Hepatocyte (in vitro differentiated cells): ENCODE data around the gene ZNF679. TPM values are rescaled to one million over a fixed set of nuclear protein-coding genes. Genes with fewer than 3 reads are reported as not detected.

ENCODE experiments used
- DNase-seq: peaks from one replicate; pipeline ENCODE4 v3.0.0-alpha.2; 2016; ENCODE audit warnings: low spot score
- H2AFZ ChIP-seq: fragments of 200-600 bp; sonication (generic); 2 replicates; pipeline ENCODE4 v1.6.0; 2016; ENCODE audit warnings: antibody characterized with exemption, mild to moderate bottlenecking
- H3K27ac ChIP-seq: fragments of 200-600 bp; sonication (generic); 2 replicates; pipeline ENCODE4 v1.5.1; 2016; ENCODE audit warnings: mild to moderate bottlenecking
- H3K27me3 ChIP-seq: fragments of 200-600 bp; sonication (generic); 2 replicates; pipeline ENCODE4 v1.6.1; 2016
- H3K36me3 ChIP-seq: fragments of 200-600 bp; sonication (generic); replicated peaks from 2 replicates; pipeline ENCODE4 v1.5.1; 2016; ENCODE audit warnings: low read depth; ENCODE audit not compliant: insufficient read depth
- H3K4me1 ChIP-seq: fragments of 200-600 bp; sonication (generic); 2 replicates; pipeline ENCODE4 v1.5.1; 2016; ENCODE audit warnings: mild to moderate bottlenecking, moderate library complexity; ENCODE audit not compliant: insufficient read depth
- H3K4me2 ChIP-seq: fragments of 200-600 bp; sonication (generic); 2 replicates; pipeline ENCODE4 v1.6.0; 2016
- H3K4me3 ChIP-seq: fragments of 200-600 bp; sonication (generic); 2 replicates; pipeline ENCODE4 v1.5.1; 2016; ENCODE audit warnings: mild to moderate bottlenecking
- H3K79me2 ChIP-seq: fragments of 200-600 bp; sonication (generic); 2 replicates; pipeline ENCODE4 v1.6.0; 2017; ENCODE audit warnings: mild to moderate bottlenecking
- H3K9me2 ChIP-seq: fragments of 200-600 bp; sonication (generic); replicated peaks from 2 replicates; pipeline ENCODE4 v1.6.0; 2017; ENCODE audit warnings: mild to moderate bottlenecking; ENCODE audit not compliant: insufficient read depth
- H3K9me3 ChIP-seq: fragments of 200-600 bp; sonication (generic); 2 replicates; pipeline ENCODE4 v1.5.1; 2016; ENCODE audit warnings: low read depth, mild to moderate bottlenecking
- H4K20me1 ChIP-seq: fragments of 200-600 bp; sonication (generic); 2 replicates; pipeline ENCODE4 v1.6.0; 2016; ENCODE audit warnings: mild to moderate bottlenecking; ENCODE audit not compliant: insufficient read depth, poor library complexity, severe bottlenecking
- CTCF ChIP-seq: fragments of 200-600 bp; sonication (generic); IDR thresholded peaks from 2 replicates; pipeline ENCODE4 v1.5.1; 2016; ENCODE audit warnings: antibody characterized with exemption, mild to moderate bottlenecking; ENCODE audit not compliant: poor library complexity
- EZH2 ChIP-seq: fragments of 200-600 bp; sonication (generic); IDR thresholded peaks from 2 replicates; pipeline ENCODE4 v1.6.1; 2016; ENCODE audit warnings: antibody characterized with exemption, mild to moderate bottlenecking, borderline replicate concordance
- EZH2phosphoT487 ChIP-seq: fragments of 200-600 bp; sonication (generic); IDR thresholded peaks from one replicate; pipeline ENCODE4 v1.6.1; 2018; ENCODE audit warnings: antibody characterized with exemption, mild to moderate bottlenecking, low read depth, moderate library complexity; ENCODE audit not compliant: unreplicated experiment, severe bottlenecking
- WGBS: methylation state at CpG from one replicate; pipeline ENCODE4 v1.1.6; 2016; ENCODE audit warnings: low lambda C conversion rate; ENCODE audit errors: missing lambda C conversion rate; 5-methylcytosine and 5-hydroxymethylcytosine counted together
- polyA plus RNA-seq: library from polyadenylated mRNA; unstranded; fragments of >200 nt; fragmentation: Nextera tagmentation; extraction: Ambion mirVana; gene quantifications from 2 replicates; pipeline ENCODE4 v1.2.1, GENCODE V29; 2016
- total RNA-seq: library from RNA; depleted of rRNA; stranded (reverse); fragments of >200 nt; gene quantifications from 2 replicates; pipeline ENCODE4 v1.2.3, GENCODE V29; 2014

ZNF679 gene
- total and polyA plus RNA-seq, 2 experiments from 2014 or later: not detected

GRCh38 chr7:64183126-64183742 is 45.0 kb upstream of the ZNF679 start:
- no peak for TF ChIP-seq EZH2phosphoT487
- TF ChIP-seq EZH2: no peak
- no peak for TF ChIP-seq CTCF
- H3K4me2 ChIP-seq: no peak overlapping the region
- H3K36me3 ChIP-seq: no peaks in the 10 kb centered on the region
- no peaks in the 10 kb centered on the region for H3K79me2 ChIP-seq
- DNase-seq: no peak
- no peaks in the 10 kb centered on the region for H3K27me3 ChIP-seq
- H3K9me3 ChIP-seq: no peaks in the 10 kb centered on the region
- no peaks in the 10 kb centered on the region for H4K20me1 ChIP-seq
- H3K4me3 ChIP-seq: no peak overlapping the region
- 72% methylated on average over 23 of the region's 31 CpGs for WGBS
- no peak overlapping the region for H2AFZ ChIP-seq
- no peaks in the 10 kb centered on the region for H3K9me2 ChIP-seq
- H3K27ac ChIP-seq: no peak overlapping the region
- no peaks in the 10 kb centered on the region for H3K4me1 ChIP-seq

- WGBS: 93% methylated on average over 12 of the region's 13 CpGs
- H3K9me3 ChIP-seq: no peaks in the 10 kb centered on the region
These were observed 44.4 kb upstream of the ZNF679 start for GRCh38 chr7:64183827-64184372.

GRCh38 chr7:64184376-64184775 is 43.9 kb upstream of the ZNF679 start:
- H3K27me3 ChIP-seq: no peaks in the 10 kb centered on the region
- 88% methylated on average over 11 of the region's 12 CpGs for WGBS

More at GRCh38 chr7:64183827-64184372, 44.4 kb upstream of the ZNF679 start:
- no peaks in the 10 kb centered on the region for H3K4me1 ChIP-seq
- no peaks in the 10 kb centered on the region for H4K20me1 ChIP-seq
- DNase-seq: no peak
- no peak overlapping the region for H3K4me2 ChIP-seq
- no peak overlapping the region for H3K27ac ChIP-seq
- TF ChIP-seq EZH2phosphoT487 (no peak), EZH2 (no peak), CTCF (no peak)
- H3K4me3 ChIP-seq: no peak overlapping the region
- no peak overlapping the region for H2AFZ ChIP-seq
- no peaks in the 10 kb centered on the region for H3K27me3 ChIP-seq
- no peaks in the 10 kb centered on the region for H3K36me3 ChIP-seq
- H3K79me2 ChIP-seq: no peaks in the 10 kb centered on the region
- H3K9me2 ChIP-seq: no peaks in the 10 kb centered on the region

More at GRCh38 chr7:64184376-64184775, 43.9 kb upstream of the ZNF679 start:
- no peak for TF ChIP-seq EZH2
- TF ChIP-seq EZH2phosphoT487: no peak
- TF ChIP-seq CTCF: no peak
- Histone ChIP-seq H3K27ac (no peak overlapping the region), H3K4me1 (no peaks in the 10 kb centered on the region), H3K79me2 (no peaks in the 10 kb centered on the region), H3K9me2 (no peaks in the 10 kb centered on the region), H4K20me1 (no peaks in the 10 kb centered on the region), H2AFZ (no peak overlapping the region), H3K9me3 (no peaks in the 10 kb centered on the region), H3K4me2 (no peak overlapping the region), H3K36me3 (no peaks in the 10 kb centered on the region), H3K4me3 (no peak overlapping the region)
- no peak for DNase-seq
